HepG2 (cell line): ENCODE results near the gene MASP2. TPM values are rescaled to one million over a fixed set of nuclear protein-coding genes. Genes with fewer than 3 reads are reported as not detected.

Experiments used
- ATF2 ChIP-seq: sonication (generic); formaldehyde crosslinking; IDR thresholded peaks from 2 replicates; pipeline ENCODE4 v1.4.0; 2020; ENCODE audit warnings: missing genetic modification reagents
- BHLHE40 ChIP-seq: IDR thresholded peaks from 2 replicates; pipeline ENCODE4 v1.6.1; 2011; ENCODE audit warnings: low read length, improper control_type of control experiment
- CEBPG ChIP-seq: IDR thresholded peaks from 2 replicates; pipeline ENCODE4 v1.6.1; 2016
- ETV5 ChIP-seq: IDR thresholded peaks from 2 replicates; pipeline ENCODE4 v1.6.1; 2018; ENCODE audit warnings: missing biosample characterization, missing genetic modification reagents, inconsistent platforms, borderline replicate concordance
- GLMP ChIP-seq: sonication (generic); formaldehyde crosslinking; IDR thresholded peaks from 2 replicates; pipeline ENCODE4 v1.9.0; 2021; ENCODE audit warnings: missing genetic modification reagents, mild to moderate bottlenecking, borderline replicate concordance
- JARID2 ChIP-seq: sonication (generic); formaldehyde crosslinking; IDR thresholded peaks from 2 replicates; pipeline ENCODE4 v1.8.1; 2023; ENCODE audit warnings: missing genetic modification reagents, inconsistent platforms; ENCODE audit not compliant: insufficient replicate concordance
- MLX ChIP-seq: IDR thresholded peaks from 2 replicates; pipeline ENCODE4 v1.6.1; 2016
- PCBP1 ChIP-seq: fragments of 200-400 bp; formaldehyde crosslinking; IDR thresholded peaks from 2 replicates; pipeline ENCODE4 v1.6.1; 2017; ENCODE audit warnings: mild to moderate bottlenecking, low read depth, low read length, borderline replicate concordance
- TFDP1 ChIP-seq: IDR thresholded peaks from 2 replicates; pipeline ENCODE4 v1.6.1; 2016; ENCODE audit warnings: missing compliant biosample characterization, missing genetic modification reagents, borderline replicate concordance
- TFDP2 ChIP-seq: sonication (generic); formaldehyde crosslinking; IDR thresholded peaks from 2 replicates; pipeline ENCODE4 v1.4.0; 2020; ENCODE audit warnings: missing genetic modification reagents
- USF2 ChIP-seq, 2 experiments: sonication (generic) in 1 of 2; formaldehyde crosslinking in 1 of 2; IDR thresholded peaks; 2 replicates each; pipeline versions ENCODE4 v1.5.1 to v1.6.1; 2011 to 2020; ENCODE audit warnings: borderline replicate concordance in 1 of 2, low read depth in 1 of 2, low read length in 1 of 2, mild to moderate bottlenecking in 1 of 2, missing genetic modification reagents in 1 of 2, moderate library complexity in 1 of 2
- ZBTB1 ChIP-seq: sonication (generic); formaldehyde crosslinking; IDR thresholded peaks from 2 replicates; pipeline ENCODE4 v1.4.0; 2020; ENCODE audit warnings: missing genetic modification reagents, borderline replicate concordance
- ZBTB38 ChIP-seq: sonication (generic); formaldehyde crosslinking; IDR thresholded peaks from 2 replicates; pipeline ENCODE4 v1.5.1; 2020; ENCODE audit warnings: mild to moderate bottlenecking, missing genetic modification reagents
- ZNF136 ChIP-seq: sonication (generic); formaldehyde crosslinking; IDR thresholded peaks from 2 replicates; pipeline ENCODE4 v1.8.1; 2022; ENCODE audit warnings: low read depth, mild to moderate bottlenecking, moderate library complexity, missing genetic modification reagents
- ZNF251 ChIP-seq: sonication (generic); formaldehyde crosslinking; IDR thresholded peaks from 2 replicates; pipeline ENCODE4 v1.9.0; 2021; ENCODE audit warnings: mild to moderate bottlenecking, missing genetic modification reagents
- ZNF430 ChIP-seq: sonication (generic); formaldehyde crosslinking; IDR thresholded peaks from 2 replicates; pipeline ENCODE4 v1.9.0; 2021; ENCODE audit warnings: mild to moderate bottlenecking, missing genetic modification reagents
- ZNF605 ChIP-seq: sonication (generic); formaldehyde crosslinking; IDR thresholded peaks from 2 replicates; pipeline ENCODE4 v1.8.0; 2022; ENCODE audit warnings: mild to moderate bottlenecking, missing genetic modification reagents
- ZNF629 ChIP-seq: sonication (generic); formaldehyde crosslinking; conservative IDR thresholded peaks from 2 replicates; pipeline ENCODE4 v1.5.0; 2020; ENCODE audit warnings: missing genetic modification reagents
- ZNF761 ChIP-seq: sonication (generic); formaldehyde crosslinking; conservative IDR thresholded peaks from 2 replicates; pipeline ENCODE4 v1.4.0; 2020; ENCODE audit warnings: mild to moderate bottlenecking, missing genetic modification reagents
- polyA plus RNA-seq, 8 experiments: library from polyadenylated mRNA; depleted of rRNA in 3 of 8; stranded (reverse) in 7 of 8; unstranded in 1 of 8; fragments of >200 nt; fragmentation: Illumina TruSeq in 4 of 8; extraction: Trizol in 4 of 8; gene quantifications; 2 replicates each; pipeline versions ENCODE4 v1.2.1 to v1.2.3, GENCODE V29; 2011 to 2016; ENCODE audit warnings: low read depth in 4 of 8, missing spikeins in 1 of 8, mixed read lengths in 1 of 8; ENCODE audit not compliant: insufficient read depth in 1 of 8
- total RNA-seq, 5 experiments: library from RNA; depleted of rRNA; stranded (reverse); fragments of >200 nt; fragmentation: Illumina TruSeq; extraction: Trizol; gene quantifications; 2 replicates each; pipeline ENCODE4 v1.2.3, GENCODE V29; 2016; ENCODE audit warnings: low read depth in 1 of 5

The MASP2 gene
- total and polyA plus RNA-seq, 2 of the 13 experiments (the other 11 are each of a cell fraction or from before 2014, with no cell fraction given) = 7.1 to 11.8 TPM

- no peak for TF ChIP-seq PCBP1
- peak; percentile 97 for TF ChIP-seq ZNF629 (CRISPR knock-in tag)
- TF ChIP-seq ZNF430 (CRISPR knock-in tag) = 0 out of 2 replicates have a peak, but pooled peaks have one; percentile 40
- 0 out of 2 replicates have a peak, but pooled peaks have one; percentile 22 for TF ChIP-seq ZNF605
- peak; percentile 50; the same call in 1 of the 2 replicates for TF ChIP-seq TFDP1 (CRISPR knock-in tag)
- TF ChIP-seq CEBPG (CRISPR knock-in tag) = 0 out of 2 replicates have a peak, but pooled peaks have one; percentile 2
- no peak for TF ChIP-seq GLMP (CRISPR knock-in tag)
- TF ChIP-seq BHLHE40 = peak; percentile 79
- no peak for TF ChIP-seq ZNF136
- TF ChIP-seq USF2 (IDR thresholded peaks at IDR 0.05; ENCODE audit: low read depth, low read length) = no peak
- TF ChIP-seq USF2 (CRISPR knock-in tag; IDR thresholded peaks at IDR 0.05; ENCODE audit: borderline replicate concordance) = no peak
- TF ChIP-seq TFDP2 (CRISPR knock-in tag) = no peak
- no peak for TF ChIP-seq ATF2 (CRISPR knock-in tag)
- no peak for TF ChIP-seq ZNF251 (CRISPR knock-in tag)
- TF ChIP-seq ZNF761 (CRISPR knock-in tag) = 0 out of 2 replicates have a peak, but pooled peaks have one; percentile 72
- TF ChIP-seq ZBTB38 (CRISPR knock-in tag) = no peak
- no peak for TF ChIP-seq MLX
- no peak for TF ChIP-seq ZBTB1 (CRISPR knock-in tag)
- TF ChIP-seq ETV5 = peak; percentile 19; the same call in 1 of the 2 replicates
- TF ChIP-seq JARID2 (CRISPR knock-in tag) = no peak
These were observed 67.5 kb downstream of the MASP2 start (continued) for GRCh38 chr1:10979483-10979920.
